ENCODE data around the gene TM6SF1.

Gene TM6SF1

GRCh38 chr15:83118291-83118827 is 10.9 kb downstream of the TM6SF1 start:
- no peaks in the 10 kb centered on the region for H3K4me1 ChIP-seq (ENCODE audit: insufficient read depth, low read length, severe bottlenecking)
- H2AFZ ChIP-seq (ENCODE audit: low read length) = no peak overlapping the region
- H3K79me2 ChIP-seq (ENCODE audit: insufficient read depth, low read length) = no peaks in the 10 kb centered on the region
- no peak overlapping the region for H3K4me2 ChIP-seq (ENCODE audit: low read length)
- no peak overlapping the region for H3K9ac ChIP-seq (ENCODE audit: low read length)
- no peaks in the 10 kb centered on the region for H3K36me3 ChIP-seq (ENCODE audit: insufficient read depth, low read length)
- H3K27me3 ChIP-seq (ENCODE audit: insufficient read depth, low read length) = peaks cover 4% of the 10 kb centered on the region; the same call in 1 of the 2 replicates
- H3K9me3 ChIP-seq (ENCODE audit: low read length) = no peaks in the 10 kb centered on the region
- H3K27ac ChIP-seq (ENCODE audit: low read depth, low read length, poor library complexity, severe bottlenecking) = no peak overlapping the region
- H4K20me1 ChIP-seq (ENCODE audit: insufficient read depth, low read length) = no peaks in the 10 kb centered on the region
- no peaks in the 10 kb centered on the region for H3K9me2 ChIP-seq (ENCODE audit: low read depth, low read length)
- no peak for TF ChIP-seq EZH2 (IDR thresholded peaks at IDR 0.05; ENCODE audit: borderline replicate concordance, low read length)
- TF ChIP-seq, protein P1, sequence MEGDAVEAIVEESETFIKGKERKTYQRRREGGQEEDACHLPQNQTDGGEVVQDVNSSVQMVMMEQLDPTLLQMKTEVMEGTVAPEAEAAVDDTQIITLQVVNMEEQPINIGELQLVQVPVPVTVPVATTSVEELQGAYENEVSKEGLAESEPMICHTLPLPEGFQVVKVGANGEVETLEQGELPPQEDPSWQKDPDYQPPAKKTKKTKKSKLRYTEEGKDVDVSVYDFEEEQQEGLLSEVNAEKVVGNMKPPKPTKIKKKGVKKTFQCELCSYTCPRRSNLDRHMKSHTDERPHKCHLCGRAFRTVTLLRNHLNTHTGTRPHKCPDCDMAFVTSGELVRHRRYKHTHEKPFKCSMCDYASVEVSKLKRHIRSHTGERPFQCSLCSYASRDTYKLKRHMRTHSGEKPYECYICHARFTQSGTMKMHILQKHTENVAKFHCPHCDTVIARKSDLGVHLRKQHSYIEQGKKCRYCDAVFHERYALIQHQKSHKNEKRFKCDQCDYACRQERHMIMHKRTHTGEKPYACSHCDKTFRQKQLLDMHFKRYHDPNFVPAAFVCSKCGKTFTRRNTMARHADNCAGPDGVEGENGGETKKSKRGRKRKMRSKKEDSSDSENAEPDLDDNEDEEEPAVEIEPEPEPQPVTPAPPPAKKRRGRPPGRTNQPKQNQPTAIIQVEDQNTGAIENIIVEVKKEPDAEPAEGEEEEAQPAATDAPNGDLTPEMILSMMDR (IDR thresholded peaks at IDR 0.05; ENCODE audit: low read length) = no peak
- no peak overlapping the region for H3K4me3 ChIP-seq (ENCODE audit: low read depth, low read length, poor library complexity, severe bottlenecking)
- no peaks in the 10 kb centered on the region for H3F3A ChIP-seq (ENCODE audit: insufficient read depth, low read length)

DNA sequence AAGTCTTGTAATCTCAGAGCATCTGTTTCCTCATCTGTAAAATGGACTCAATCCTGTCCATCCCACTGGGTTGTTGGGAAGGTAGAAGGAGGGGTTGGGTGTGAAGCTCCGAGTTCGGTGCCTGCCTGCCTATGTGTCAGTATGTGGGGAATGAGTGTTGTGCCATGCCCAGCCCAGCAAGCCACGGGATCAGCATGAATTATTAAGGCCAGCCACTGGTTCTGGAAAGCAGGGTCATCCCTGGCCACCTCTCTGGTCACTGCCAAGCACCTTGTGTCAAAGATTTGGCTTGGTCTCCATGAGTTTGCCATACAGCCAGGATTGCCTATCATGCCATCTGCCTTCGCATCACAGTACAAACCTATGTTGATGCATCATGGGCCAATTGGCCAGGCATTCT is 11.5 kb downstream of the TM6SF1 start:
- Histone ChIP-seq H3K9me3 (ENCODE audit: low read length) (no peaks in the 10 kb centered on the region), H3K4me1 (ENCODE audit: insufficient read depth, low read length, severe bottlenecking) (no peaks in the 10 kb centered on the region), H3F3A (ENCODE audit: insufficient read depth, low read length) (no peaks in the 10 kb centered on the region), H3K4me2 (ENCODE audit: low read length) (no peak overlapping the region), H3K9me2 (ENCODE audit: low read depth, low read length) (no peaks in the 10 kb centered on the region), H3K79me2 (ENCODE audit: insufficient read depth, low read length) (no peaks in the 10 kb centered on the region), H4K20me1 (ENCODE audit: insufficient read depth, low read length) (no peaks in the 10 kb centered on the region), H3K27me3 (ENCODE audit: insufficient read depth, low read length) (peaks cover 4% of the 10 kb centered on the region; the same call in 1 of the 2 replicates), H3K36me3 (ENCODE audit: insufficient read depth, low read length) (no peaks in the 10 kb centered on the region), H3K9ac (ENCODE audit: low read length) (no peak overlapping the region), H3K4me3 (ENCODE audit: low read depth, low read length, poor library complexity, severe bottlenecking) (no peak overlapping the region), H3K27ac (ENCODE audit: low read depth, low read length, poor library complexity, severe bottlenecking) (no peak overlapping the region), H2AFZ (ENCODE audit: low read length) (no peak overlapping the region)
- TF ChIP-seq, protein P1 (IDR thresholded peaks at IDR 0.05; ENCODE audit: low read length) = no peak
- TF ChIP-seq EZH2 (IDR thresholded peaks at IDR 0.05; ENCODE audit: borderline replicate concordance, low read length) = no peak

DNA sequence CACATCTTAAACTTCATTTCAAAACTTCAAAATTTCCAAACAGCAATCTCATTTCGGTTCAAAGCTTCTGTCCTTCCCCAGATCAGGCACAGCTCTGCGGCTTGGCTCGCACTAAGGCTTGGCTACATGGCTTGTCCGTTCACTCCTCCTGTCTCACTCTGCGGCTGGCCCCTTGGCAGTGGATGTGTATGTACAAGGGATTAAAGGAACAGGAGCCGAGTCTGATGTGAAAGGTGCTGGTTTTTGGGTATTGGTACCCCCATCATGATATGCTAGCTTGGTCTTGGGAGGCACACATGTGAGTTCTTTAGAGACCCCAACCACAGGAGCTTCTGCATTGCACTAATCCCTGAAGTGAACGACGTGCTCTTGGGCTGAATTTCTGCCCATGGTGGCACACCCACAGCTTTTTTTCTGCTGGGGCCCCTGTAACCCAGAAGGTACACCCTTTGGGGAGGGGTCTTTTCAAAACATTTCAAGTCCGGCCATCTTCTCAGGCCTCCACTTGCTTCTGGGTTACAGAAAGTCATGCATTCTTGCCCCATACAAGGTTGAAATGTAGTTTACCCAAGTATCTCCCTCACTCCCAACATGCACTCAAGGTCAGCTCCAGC is 12.6 kb downstream of the TM6SF1 start:
- Histone ChIP-seq H3K27me3 (ENCODE audit: insufficient read depth, low read length) (peaks cover 4% of the 10 kb centered on the region; the same call in 1 of the 2 replicates), H3K9ac (ENCODE audit: low read length) (no peak overlapping the region), H3F3A (ENCODE audit: insufficient read depth, low read length) (no peaks in the 10 kb centered on the region), H3K9me2 (ENCODE audit: low read depth, low read length) (no peaks in the 10 kb centered on the region), H4K20me1 (ENCODE audit: insufficient read depth, low read length) (no peaks in the 10 kb centered on the region), H3K79me2 (ENCODE audit: insufficient read depth, low read length) (no peaks in the 10 kb centered on the region), H3K4me3 (ENCODE audit: low read depth, low read length, poor library complexity, severe bottlenecking) (no peak overlapping the region), H2AFZ (ENCODE audit: low read length) (no peak overlapping the region), H3K27ac (ENCODE audit: low read depth, low read length, poor library complexity, severe bottlenecking) (no peak overlapping the region), H3K4me2 (ENCODE audit: low read length) (no peak overlapping the region), H3K36me3 (ENCODE audit: insufficient read depth, low read length) (no peaks in the 10 kb centered on the region), H3K4me1 (ENCODE audit: insufficient read depth, low read length, severe bottlenecking) (no peaks in the 10 kb centered on the region), H3K9me3 (ENCODE audit: low read length) (no peaks in the 10 kb centered on the region)
- TF ChIP-seq, protein P1 (IDR thresholded peaks at IDR 0.05; ENCODE audit: low read length) = no peak
- no peak for TF ChIP-seq EZH2 (IDR thresholded peaks at IDR 0.05; ENCODE audit: borderline replicate concordance, low read length)
